ENCODE data around the gene EXO1.
"Not testable (repeated sequence)": the region's sequence is repeated elsewhere in the genome, so short reads cannot be mapped to it uniquely, and the experiment has no call there.

The EXO1 gene

DNA sequence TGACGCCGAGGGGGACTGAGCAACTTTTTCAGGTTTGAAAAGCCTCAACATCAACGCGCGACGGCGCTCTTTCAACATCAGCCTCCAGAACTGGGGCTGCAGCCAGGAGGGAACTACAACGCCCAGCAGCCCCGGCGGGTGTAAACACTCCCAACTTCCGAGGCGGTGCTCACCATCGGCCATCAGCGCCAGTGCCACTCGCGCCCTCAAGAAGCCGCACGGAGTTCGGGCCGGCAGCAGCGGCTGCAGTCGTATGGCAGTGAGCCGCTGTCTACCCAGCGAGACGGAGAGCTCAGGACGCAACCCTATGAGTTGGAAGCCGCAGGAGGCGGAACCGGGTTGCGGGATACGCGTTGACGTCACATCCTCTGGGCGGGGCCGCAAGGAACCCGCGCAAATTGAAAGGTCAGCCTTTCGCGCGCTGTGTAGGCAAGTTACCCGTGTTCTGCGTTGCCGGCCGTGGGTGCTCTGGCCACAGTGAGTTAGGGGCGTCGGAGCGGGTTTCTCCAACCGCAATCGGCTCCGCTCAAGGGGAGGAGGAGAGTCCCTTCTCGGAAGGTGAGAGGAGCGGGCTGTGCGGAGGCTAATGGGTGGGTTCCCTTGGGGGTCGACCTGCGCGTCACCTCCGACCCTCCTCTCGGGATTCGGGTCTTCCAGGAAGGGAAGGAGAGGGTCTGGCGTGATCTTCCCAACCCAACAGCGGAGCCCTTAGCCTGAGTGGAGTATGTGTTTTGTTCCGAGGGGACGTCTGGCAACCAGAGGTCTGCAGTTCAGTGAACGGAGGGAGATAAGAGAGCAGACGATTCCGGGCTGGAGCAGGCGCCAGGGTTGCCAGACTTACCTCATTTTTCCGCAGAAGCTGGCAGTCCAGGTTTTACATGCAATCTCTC is at the start of gene EXO1:
Gene EXO1, plus strand, starts transcription at position 409 of the 890 bp plus-strand sequence. CDS start 2,222 bp downstream, outside the sequence.
- peak; percentile 89 for DNase-seq

DNA sequence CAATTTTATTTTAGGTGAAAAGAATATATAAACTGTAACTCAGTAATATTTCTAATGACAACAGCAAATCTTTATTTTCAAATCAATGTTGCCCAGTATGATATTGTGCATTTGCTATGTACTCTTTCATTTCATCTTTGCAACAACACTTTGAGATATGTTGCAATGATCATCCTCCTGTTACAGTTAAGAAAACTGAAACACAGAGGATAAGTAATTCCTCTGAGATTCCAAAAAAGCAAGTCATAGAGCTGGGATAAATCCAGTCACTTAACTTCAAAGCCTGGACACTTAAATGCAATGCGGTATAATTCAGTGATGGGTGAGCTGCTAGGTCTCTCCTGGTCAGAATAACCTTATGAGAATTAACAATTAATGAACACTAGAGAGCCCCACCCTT is 48.6 kb upstream of the EXO1 start:
- DNase-seq = no peak

DNA sequence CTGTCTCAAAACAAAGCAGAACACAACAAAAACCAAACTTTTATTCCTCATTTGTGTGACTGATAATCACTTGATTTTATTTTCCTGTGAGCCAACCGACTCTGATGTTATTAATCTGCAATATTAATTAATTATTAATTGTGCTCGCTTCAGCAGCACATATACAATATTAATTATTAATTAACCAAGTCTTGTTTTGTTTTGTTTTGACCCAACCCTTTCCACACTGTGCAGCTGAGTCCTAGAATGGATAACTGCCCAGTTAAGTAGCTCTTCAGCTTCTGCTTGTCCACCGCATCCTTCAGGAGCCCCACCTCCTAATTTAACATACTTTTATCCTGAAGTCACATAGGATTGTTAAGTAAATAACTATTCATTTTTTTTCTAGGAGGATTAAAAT is 47.4 kb upstream of the EXO1 start:
- no peak for DNase-seq

DNA sequence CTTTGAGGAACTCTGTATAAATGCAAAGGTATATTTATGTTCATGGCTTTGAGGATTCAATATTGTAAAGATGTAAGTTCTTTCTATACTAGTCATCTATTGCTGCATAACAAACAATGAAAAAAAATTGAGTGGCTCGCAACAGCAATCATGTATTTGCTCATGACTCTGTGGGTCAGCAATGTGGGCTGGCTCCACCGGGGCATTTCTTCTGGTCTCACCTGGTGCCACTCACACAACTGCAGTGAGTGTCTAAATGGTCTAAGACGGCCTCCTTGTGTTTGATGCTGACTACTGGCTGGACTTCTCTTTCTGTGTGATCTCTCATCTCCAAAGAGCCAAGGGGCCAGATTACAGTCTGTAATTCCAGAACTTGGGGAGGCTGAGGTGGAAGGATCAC is 45.1 kb upstream of the EXO1 start:
- DNase-seq = no peak

DNA sequence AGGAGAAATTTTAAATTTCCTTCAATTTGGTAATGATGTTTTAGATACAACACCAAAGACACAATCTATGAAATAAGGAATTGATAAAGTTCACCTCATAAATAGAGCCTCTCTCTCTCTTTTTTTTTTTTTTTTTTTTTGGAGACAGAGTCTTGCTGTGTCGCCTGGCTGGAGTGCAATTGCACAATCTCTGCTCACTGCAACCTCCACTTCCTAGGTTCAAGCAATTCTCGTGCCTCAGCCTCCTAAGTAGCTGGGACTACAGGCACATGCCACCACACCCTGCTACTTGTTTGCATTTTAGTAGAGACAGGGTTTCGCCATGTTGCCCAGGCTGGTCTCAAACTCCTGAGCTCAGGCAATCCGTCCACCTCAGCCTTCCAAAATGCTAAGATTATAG is 43.3 kb upstream of the EXO1 start:
- DNase-seq = not testable (repeated sequence)

DNA sequence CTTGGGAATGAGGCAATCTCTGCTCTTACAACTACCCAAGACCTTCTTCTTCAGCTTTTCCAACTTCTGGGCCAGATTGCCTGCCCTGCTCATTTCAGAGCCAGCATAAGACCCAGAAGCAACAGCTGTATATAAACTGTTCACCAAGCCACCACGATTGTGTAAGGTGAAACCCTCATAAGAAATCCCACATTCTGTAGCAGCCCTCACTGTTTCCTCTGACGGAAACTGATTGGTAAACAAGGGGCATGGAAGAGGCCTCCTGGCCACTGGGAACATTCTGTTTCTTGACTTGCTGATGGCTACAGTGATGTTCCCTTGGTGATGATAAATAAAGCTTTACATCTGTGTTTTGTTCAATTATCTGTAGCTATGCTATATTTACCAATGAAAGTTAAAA is 39.7 kb upstream of the EXO1 start:
- DNase-seq = no peak

DNA sequence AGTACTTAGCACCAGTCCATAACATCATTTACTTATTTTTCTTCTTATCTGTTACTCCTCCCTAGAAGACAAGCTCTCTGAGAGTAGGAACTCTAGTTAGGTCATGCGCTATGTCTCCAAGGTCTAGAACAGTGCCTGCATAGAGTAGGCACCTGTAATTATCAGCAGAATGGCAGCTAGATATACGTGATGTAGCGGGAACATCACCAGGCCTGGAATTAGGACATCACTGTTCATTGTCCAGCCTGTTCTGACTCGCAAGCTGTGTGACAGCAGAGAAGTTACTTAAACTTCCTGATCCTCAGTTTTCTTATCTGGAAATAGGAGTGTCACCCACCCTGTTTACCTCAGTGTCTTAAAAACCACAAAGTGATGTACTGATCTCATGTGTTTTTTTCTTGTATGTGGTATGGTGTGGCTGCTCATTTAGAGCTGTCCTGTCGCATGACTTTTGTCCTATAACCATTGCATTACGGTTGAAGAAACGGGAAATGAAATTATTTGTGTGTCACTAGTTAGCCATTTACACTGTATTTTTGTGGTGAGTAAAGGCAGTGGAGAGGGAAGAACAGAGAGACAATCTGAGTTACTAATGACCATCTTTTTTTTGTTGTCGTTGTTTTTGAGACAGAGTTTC is 37.1 kb upstream of the EXO1 start:
- no peak for DNase-seq

DNA sequence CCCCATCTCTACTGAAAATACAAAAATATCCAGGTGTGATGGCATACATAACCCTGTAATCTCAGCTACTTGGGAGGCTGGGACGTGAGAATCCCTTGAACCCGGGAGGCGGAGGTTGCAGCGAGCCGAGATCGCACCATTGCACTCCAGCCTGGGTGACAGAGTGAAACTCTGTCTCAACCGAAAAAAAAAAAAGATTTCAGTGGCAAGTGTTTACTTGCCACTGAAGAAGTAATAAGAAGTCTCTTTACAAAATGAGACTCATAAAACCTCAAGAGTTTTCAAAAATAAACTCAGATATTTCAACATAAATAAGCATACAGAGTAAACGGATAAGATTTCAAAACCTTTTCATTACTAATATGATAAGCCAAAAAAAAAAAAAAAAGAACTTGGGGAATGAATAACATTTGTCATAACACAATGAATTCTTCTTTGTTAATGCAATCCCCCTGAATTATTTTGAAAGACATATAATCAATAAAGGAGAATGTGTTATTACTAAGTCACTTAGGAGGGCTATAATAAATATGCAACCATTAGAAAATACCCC is 34.2 kb upstream of the EXO1 start:
- DNase-seq = no peak

DNA sequence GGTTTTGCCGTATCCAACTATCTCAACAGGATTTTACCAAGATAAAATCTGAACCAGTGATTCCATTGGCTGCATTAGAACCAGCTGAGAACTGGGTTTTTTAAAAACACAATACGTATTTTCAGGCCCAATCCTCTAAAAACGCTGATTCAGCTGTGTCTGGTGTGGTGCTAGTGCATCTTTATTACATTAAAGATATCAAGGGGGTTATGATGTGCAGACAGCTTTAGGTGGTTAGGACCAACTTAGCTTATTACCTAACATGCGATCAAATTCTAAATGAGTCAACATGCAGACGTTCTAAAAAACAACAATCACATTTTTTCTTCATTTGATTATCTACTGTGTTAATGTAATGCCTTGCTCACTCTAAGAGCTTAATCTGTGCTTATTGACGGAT is 32.0 kb upstream of the EXO1 start:
- DNase-seq = no peak

DNA sequence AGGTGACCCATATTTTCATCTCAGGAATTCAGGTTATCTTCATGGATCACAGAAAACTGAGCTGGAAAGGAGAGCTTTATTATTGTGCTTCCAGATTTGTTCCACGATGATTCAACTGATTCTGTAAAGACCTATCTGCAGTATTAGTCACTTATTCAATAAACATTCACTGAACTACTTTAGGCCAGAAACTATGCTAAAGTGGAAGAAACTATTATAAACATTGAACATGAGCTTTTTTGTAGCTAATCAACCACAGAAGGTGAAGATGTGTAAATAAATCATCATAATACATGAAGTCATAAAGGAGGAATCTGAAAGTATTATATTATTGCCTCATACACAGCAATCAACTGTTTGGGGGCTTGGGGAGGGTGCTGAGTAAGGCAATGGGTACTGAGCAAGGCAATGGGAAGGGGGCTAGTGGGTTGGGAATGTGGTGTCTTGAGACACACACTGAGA is 30.6 kb upstream of the EXO1 start:
- no peak for DNase-seq

DNA sequence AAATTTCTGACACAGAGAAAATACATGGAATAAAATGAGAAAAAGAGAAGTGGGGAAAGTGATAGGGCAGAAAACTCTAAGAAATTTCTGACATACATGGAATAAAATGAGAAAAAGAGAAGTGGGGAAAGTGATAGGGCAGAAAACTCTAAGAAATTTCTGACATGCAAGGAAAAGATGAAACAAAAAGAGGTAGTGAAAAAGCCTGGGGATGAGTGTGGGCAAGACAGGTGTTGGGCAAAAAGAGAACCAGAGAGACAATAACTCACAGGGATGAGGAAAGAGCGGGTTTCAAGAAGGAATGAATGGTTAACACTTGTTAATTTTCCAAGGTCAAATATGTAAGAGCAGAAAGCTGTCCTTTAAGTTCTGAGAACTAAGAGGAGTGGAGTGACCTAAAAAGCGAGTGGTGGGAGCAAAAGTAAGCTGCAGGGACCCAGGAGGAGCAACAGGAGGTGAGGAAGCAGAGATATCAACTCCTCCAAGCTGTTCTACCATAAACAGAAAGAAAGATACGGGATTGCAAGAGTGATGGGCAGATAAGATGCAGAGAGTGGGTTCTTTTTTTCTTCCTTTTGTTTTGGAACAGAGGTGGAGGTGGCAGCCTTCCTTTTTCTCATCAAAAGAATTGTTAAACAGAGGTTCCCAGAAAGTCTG is 29.9 kb upstream of the EXO1 start:
- DNase-seq = no peak

DNA sequence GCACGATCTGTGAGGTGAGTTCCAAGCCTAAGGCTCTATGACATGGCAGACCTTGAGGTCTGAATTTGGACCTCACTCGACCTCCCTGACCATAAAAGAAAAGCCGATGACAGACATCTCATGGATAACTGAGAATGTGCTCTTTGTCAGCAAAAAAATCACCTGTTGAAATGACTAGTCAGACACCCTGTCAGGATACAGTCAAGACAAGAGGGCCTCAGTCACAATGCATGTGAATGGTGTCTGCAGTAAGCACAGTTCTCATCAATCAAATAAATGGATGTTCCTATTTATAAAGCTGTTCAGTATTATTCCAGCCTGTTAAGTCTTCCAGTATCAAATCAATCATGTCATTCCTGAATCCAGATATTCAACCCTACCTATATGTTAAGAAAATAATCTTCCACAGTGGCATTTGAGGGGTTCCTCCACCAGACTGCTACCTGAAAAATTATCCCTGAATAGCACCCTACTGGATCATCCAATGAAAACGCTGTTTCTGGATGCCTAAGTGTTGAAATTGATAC is 28.6 kb upstream of the EXO1 start:
- no peak for DNase-seq

DNA sequence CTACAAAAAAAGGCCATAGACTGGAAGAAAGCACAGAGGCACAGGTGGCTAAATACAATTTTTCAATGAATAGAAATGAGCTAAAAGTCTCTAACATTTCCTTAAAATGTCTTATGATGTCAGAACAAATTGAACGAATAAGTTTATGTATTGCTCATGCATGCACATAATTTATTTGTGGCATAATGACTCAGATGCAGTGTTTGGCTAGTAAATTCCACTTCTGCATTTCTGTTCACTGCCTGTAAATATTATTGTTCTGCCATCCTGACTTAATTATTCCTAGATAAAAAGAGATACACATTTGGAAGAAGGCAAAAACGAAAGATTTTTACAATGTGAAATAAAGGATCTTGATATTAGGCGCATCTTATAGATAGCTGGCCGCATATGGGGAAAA is 26.6 kb upstream of the EXO1 start:
- no peak for DNase-seq

DNA sequence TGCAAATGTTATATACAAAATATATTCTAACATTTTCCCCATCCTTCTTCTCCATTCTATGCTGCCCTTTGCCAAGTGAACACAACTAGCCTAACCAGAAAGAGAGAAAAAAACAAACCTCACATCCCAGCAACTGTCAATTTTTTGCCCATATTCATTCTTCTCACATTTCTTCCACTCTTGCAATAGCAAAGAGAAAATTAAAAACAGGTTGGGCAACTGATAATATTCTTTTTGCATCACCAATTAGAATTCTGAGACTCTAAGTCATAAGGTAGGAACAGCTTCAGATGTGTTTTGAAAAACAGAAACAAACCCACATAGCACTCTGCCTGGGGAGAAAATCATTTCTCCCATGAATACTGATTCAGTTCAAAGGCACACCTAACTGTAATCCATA is 25.2 kb upstream of the EXO1 start:
- DNase-seq = no peak

DNA sequence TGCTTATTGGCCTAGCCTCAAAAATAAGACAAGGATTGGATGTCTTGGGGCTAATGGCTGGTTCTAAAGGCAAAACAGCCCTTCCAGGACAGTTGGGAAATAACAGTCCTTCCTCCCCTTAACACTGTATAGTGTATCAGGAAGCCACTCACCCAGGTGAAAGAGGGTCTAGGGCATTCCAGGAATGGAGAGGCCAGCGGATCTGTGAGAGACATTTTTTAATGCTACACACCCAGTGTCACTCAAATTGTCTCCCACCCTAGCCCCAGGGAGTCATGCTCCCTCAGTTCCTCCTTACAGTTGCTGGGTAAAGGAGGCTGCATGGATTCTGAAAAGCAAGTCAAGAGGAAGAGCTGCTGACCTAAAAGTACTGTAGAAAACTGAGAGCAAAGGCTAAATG is 24.1 kb upstream of the EXO1 start:
- no peak for DNase-seq

DNA sequence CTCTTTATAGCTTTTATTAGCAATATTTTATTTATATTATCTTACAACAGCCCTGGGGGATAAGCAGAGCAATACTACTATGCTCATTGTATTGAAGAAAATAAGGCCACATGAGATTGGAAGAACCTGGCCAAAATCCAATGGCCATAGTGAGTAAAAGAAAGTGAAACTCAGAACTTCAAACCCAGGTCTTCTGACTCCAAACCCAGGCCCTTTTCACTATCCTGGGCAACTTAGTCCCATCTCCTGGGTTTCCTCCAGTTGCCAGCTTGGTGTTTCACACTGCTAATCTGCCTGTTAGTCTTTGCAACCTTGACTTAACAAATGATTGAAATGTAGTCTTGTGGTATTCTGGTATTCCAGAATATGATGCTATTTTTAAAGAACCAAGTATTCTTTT is 22.4 kb upstream of the EXO1 start:
- DNase-seq = no peak

DNA sequence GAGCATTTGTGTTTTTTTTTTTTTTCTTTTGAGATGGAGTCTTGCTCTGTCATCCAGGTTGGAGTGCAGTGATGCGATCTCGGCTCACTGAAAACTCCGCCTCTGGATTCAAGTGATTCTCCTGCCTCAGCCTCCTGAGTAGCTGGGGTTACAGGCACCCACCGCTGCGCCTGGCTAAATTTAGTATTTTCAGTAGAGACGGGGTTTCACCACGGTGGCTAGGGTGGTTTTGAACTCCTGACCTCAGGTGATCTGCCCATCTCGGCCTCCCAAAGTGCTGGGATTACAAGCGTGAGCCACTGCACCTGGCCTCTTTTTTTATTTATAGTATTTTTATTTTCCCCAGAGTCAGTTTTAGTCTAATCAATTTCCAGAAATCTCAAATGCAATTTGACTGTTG is 21.4 kb upstream of the EXO1 start:
- DNase-seq = not testable (repeated sequence)

DNA sequence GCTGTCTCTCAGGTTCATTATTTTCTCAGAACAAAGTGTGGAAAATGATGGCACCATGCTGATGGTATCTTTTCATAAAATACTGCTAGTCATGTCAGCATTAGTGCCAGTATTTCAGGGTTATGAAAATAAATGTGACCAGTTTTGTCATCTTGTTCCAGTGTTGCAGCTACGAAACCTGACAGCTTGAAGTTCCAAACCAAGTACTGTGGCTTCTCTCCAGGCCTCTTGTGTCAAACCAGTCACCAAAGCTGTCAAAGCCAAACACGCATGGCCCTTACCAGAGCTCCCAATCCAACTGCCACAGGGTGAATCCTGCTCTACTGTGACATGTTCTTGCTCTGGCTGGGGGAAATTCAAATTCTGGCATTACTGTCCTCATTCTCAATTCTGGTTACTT is 20.7 kb upstream of the EXO1 start:
- no peak for DNase-seq

DNA sequence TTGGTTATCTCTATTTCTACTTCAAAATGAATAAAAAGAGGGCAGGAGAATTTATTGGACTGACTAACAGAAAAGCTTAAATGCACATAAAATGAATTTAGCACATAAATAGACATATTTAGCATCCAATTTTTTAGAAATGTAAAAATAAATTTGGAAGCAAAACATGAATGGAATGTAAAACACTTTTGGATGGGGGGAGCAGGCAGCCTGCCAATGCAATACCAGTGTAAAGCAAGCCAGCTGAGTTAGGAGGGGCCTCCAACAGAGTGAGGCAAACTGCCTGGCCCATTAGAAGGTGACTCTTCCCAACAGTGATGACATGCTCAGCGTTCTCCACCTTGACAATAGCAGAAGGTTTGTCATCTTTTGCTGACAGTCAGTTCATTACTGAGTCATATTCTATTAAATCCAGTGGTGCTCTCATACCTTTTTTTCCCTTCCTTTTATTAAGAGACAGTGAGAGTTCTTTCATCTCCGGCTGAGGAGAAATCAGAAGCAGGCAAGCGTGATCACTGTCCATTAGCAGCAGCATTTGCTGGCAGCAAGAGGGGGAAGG is 19.5 kb upstream of the EXO1 start:
- no peak for DNase-seq

DNA sequence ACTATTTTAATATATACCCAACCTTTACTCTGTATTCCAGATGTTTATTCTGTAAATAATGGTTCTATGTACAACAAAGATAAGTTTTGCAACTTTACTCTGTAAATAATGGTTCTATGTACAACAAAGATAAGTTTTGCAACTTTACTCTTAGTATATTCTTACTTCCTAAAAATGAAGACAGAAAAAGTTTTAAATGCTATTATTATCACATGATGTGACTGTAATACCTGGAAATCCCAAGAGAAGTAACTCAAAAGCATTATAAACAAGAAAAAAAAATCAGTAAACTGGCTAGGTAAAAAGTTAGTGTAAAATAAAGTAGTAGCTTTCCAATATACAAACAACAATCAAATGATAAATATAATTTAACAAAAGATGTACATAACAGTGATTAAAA is 18.5 kb upstream of the EXO1 start:
- no peak for DNase-seq

DNA sequence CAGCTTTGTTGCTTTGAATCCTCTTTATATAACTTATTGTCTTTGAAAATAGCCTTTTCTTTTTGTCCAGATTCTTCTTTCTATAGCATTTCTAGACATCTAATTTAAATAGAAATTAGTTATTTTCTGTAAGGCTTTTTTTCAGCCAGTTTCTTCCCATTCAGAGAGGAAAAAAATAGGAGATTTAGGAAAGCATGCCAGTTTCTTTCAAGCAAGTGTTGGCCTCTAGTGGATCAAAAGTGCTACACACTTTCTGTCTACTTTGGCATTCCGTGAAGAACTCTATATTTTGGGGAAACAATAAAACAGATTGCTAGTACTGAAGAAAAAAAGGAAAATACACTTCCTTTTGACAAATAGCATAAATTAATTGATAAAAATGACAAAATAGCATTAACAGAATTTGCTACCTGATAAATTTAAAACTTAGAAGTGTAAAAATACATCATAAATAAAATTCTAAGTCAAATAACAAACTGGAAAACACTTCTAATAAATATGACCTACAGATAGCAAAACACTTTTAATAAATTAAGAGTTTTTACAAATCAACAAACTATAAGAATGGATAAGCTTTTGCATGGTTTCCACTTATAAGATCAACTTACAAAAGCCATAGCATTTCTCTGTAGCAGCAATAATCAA is 13.1 kb upstream of the EXO1 start:
- DNase-seq = no peak

DNA sequence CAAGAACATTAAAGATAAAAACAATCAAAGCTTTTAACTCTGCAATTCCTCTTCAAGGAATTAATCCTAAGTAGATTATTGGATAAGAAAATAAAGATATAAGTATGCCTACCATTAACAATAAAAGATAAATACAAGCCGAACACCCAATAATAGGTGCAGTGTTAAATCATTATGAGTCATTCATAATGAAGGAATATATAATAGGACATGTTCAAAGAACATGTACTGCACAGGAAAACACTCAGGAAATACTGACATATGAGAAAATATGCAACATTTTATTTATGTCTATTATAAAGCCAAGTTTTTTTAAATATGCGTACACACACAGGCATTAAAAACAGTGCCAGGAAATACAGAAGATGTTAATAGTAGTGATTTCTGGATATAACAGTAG is 11.1 kb upstream of the EXO1 start:
- DNase-seq = no peak

DNA sequence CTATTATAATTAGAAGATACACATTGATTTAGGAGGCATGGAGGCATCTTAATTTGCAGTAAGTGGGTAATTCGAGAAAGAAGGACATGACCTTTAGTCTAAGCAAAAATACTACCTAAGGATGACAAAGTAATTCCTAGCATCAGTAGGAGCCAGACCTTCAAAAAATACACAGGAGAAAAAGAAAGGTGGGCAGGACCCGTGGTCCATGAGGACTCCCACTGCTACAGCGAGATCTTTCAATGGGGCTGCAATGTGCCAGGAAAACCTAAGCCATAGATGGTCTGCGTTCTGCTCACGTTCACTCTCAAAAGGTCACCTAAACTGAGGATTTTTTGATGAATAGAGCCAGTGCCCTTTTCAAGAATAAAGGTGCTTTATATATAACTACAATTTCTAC is 10.6 kb upstream of the EXO1 start:
- DNase-seq = no peak
